ENCODE data around the gene LENG8.
"Not testable (repeated sequence)": the region's sequence is repeated elsewhere in the genome, so short reads cannot be mapped to it uniquely, and the experiment has no call there.

Gene LENG8

GRCh38 chr19:54462047-54462654, 13.2 kb downstream of the LENG8 start:
- no peak for DNase-seq

GRCh38 chr19:54462655-54463530, 13.9 kb downstream of the LENG8 start:
- DNase-seq: peak; percentile 32 to 83 (median 60)

GRCh38 chr19:54463531-54464043, 14.6 kb downstream of the LENG8 start, which contains the start of gene LENG9:
Gene LENG9 (minus strand): TSS chr19:54463778. CDS start chr19:54463526, 252 bp downstream.
- peak; percentile 84 to 99 (median 93) for DNase-seq

GRCh38 chr19:54464044-54464629, 15.1 kb downstream of the LENG8 start:
- peak in 4 of 5 experiments; percentile 71 to 97 (median 82) for DNase-seq

GRCh38 chr19:54464630-54465425, 15.8 kb downstream of the LENG8 start:
- DNase-seq: peak; percentile 48 to 90 (median 61)

GRCh38 chr19:54465426-54466109, 16.6 kb downstream of the LENG8 start:
- DNase-seq: no peak

GRCh38 chr19:54466110-54466480, 17.1 kb downstream of the LENG8 start:
- not testable (repeated sequence) for DNase-seq

GRCh38 chr19:54469496-54469934, 20.5 kb downstream of the LENG8 start:
- no peak for DNase-seq

GRCh38 chr19:54470276-54470887, 21.4 kb downstream of the LENG8 start:
- DNase-seq: no peak

GRCh38 chr19:54470991-54471782, 22.2 kb downstream of the LENG8 start:
- no peak for DNase-seq

GRCh38 chr19:54473071-54473891, 24.3 kb downstream of the LENG8 start, which contains the start of gene CDC42EP5:
Gene CDC42EP5 (minus strand): TSS chr19:54473296. CDS start chr19:54465547, 7,749 bp downstream.
- no peak for DNase-seq

- DNase-seq: no peak
Measured at GRCh38 chr19:54473892-54474372, 24.9 kb downstream of the LENG8 start.

- no peak for DNase-seq
Measured at GRCh38 chr19:54475706-54476105, 26.7 kb downstream of the LENG8 start.

GRCh38 chr19:54477650-54478049, 28.7 kb downstream of the LENG8 start:
- no peak for DNase-seq

- peak in 1 of 5 experiments; percentile 38 for DNase-seq
Measured at GRCh38 chr19:54478677-54479266, 29.8 kb downstream of the LENG8 start.

GRCh38 chr19:54480051-54480450, 31.1 kb downstream of the LENG8 start:
- DNase-seq: no peak

GRCh38 chr19:54481326-54481930, 32.4 kb downstream of the LENG8 start:
- DNase-seq: peak in 1 of 5 experiments; percentile 42

GRCh38 chr19:54482889-54483288, 33.9 kb downstream of the LENG8 start:
- DNase-seq: peak in 1 of 5 experiments; percentile 24
